H9 (cell line): Measurements from ENCODE around the gene EHD1. TPM values are rescaled to one million over a fixed set of nuclear protein-coding genes. Genes with fewer than 3 reads are reported as not detected.

Source experiments
- DNase-seq: peaks from one replicate; pipeline ENCODE4 v3.0.0-alpha.2; 2017
- H2AFZ ChIP-seq: one replicate; pipeline ENCODE4 v1.6.1; 2013; ENCODE audit warnings: mild to moderate bottlenecking, low read length, control low read depth, moderate library complexity
- H2AK5ac ChIP-seq: 2 replicates; pipeline ENCODE4 v1.6.1; 2013; ENCODE audit warnings: low read length, control low read depth, mixed read lengths; ENCODE audit not compliant: insufficient read length
- H2BK120ac ChIP-seq: one replicate; pipeline ENCODE4 v1.6.1; 2013; ENCODE audit warnings: low read depth, mild to moderate bottlenecking, low read length, control low read depth, inconsistent platforms; ENCODE audit not compliant: poor library complexity, severe bottlenecking
- H2BK12ac ChIP-seq: 2 replicates; pipeline ENCODE4 v1.6.1; 2013; ENCODE audit warnings: low read length, control low read depth, mixed read lengths, low read depth; ENCODE audit not compliant: insufficient read length
- H2BK15ac ChIP-seq: 2 replicates; pipeline ENCODE4 v1.6.1; 2013; ENCODE audit warnings: low read depth, low read length, control low read depth
- H2BK20ac ChIP-seq: one replicate; pipeline ENCODE4 v1.6.1; 2013; ENCODE audit warnings: low read depth, mild to moderate bottlenecking, low read length, control low read depth, inconsistent platforms; ENCODE audit not compliant: poor library complexity, severe bottlenecking
- H2BK5ac ChIP-seq: 2 replicates; pipeline ENCODE4 v1.6.1; 2013; ENCODE audit warnings: low read length, control low read depth, mixed read lengths; ENCODE audit not compliant: insufficient read length
- H3K14ac ChIP-seq: 2 replicates; pipeline ENCODE4 v1.6.1; 2013; ENCODE audit warnings: low read length, control low read depth; ENCODE audit not compliant: insufficient read depth
- H3K18ac ChIP-seq: 2 replicates; pipeline ENCODE4 v1.6.1; 2013; ENCODE audit warnings: low read depth, mild to moderate bottlenecking, mixed read lengths, low read length, control low read depth; ENCODE audit not compliant: insufficient read length
- H3K23ac ChIP-seq: 2 replicates; pipeline ENCODE4 v1.6.1; 2013; ENCODE audit warnings: low read length, control low read depth, mixed read lengths, low read depth; ENCODE audit not compliant: insufficient read length
- H3K23me2 ChIP-seq: 2 replicates; pipeline ENCODE4 v1.6.1; 2013; ENCODE audit warnings: low read depth, mild to moderate bottlenecking, mixed read lengths, low read length, control low read depth; ENCODE audit not compliant: insufficient read length, poor library complexity, severe bottlenecking
- H3K27ac ChIP-seq: 2 replicates; pipeline ENCODE4 v1.5.1; 2013; ENCODE audit warnings: low read length, control low read depth, mixed read lengths, low read depth; ENCODE audit not compliant: insufficient read length
- H3K27me3 ChIP-seq: 2 replicates; pipeline ENCODE4 v1.6.1; 2013; ENCODE audit warnings: low read length, control low read depth, inconsistent platforms; ENCODE audit not compliant: insufficient read depth
- H3K4ac ChIP-seq: 2 replicates; pipeline ENCODE4 v1.6.1; 2013; ENCODE audit warnings: low read depth, mild to moderate bottlenecking, control low read depth, inconsistent platforms, low read length, moderate library complexity
- H3K4me1 ChIP-seq: 2 replicates; pipeline ENCODE4 v1.6.1; 2013; ENCODE audit warnings: low read length, control low read depth, inconsistent platforms; ENCODE audit not compliant: insufficient read depth
- H3K4me2 ChIP-seq: 2 replicates; pipeline ENCODE4 v1.6.1; 2013; ENCODE audit warnings: low read length, control low read depth, mixed read lengths; ENCODE audit not compliant: insufficient read length, insufficient read depth
- H3K56ac ChIP-seq: 2 replicates; pipeline ENCODE4 v1.6.1; 2013; ENCODE audit warnings: low read depth, mild to moderate bottlenecking, mixed read lengths, low read length, control low read depth; ENCODE audit not compliant: insufficient read length
- H3K79me1 ChIP-seq: 2 replicates; pipeline ENCODE4 v1.6.1; 2013; ENCODE audit warnings: low read depth, mild to moderate bottlenecking, moderate library complexity, low read length, control low read depth, inconsistent platforms; ENCODE audit not compliant: insufficient read depth, poor library complexity, severe bottlenecking
- H3K79me2 ChIP-seq: 2 replicates; pipeline ENCODE4 v1.6.1; 2013; ENCODE audit warnings: low read length, control low read depth, inconsistent platforms; ENCODE audit not compliant: insufficient read depth
- H3K9ac ChIP-seq: 2 replicates; pipeline ENCODE4 v1.6.1; 2013; ENCODE audit warnings: low read length, control low read depth, mixed read lengths; ENCODE audit not compliant: insufficient read length; ENCODE audit errors: extremely low read depth
- H3K9me3 ChIP-seq: one replicate; pipeline ENCODE4 v1.6.1; 2013; ENCODE audit warnings: low read depth, low read length, inconsistent platforms; ENCODE audit not compliant: control insufficient read depth
- H3T11ph ChIP-seq: one replicate; pipeline ENCODE4 v1.6.1; 2013; ENCODE audit warnings: mild to moderate bottlenecking, low read length, control low read depth, inconsistent platforms
- H4K20me1 ChIP-seq: one replicate; pipeline ENCODE4 v1.6.1; 2013; ENCODE audit not compliant: control insufficient read depth, insufficient read length, insufficient read depth
- H4K5ac ChIP-seq: 2 replicates; pipeline ENCODE4 v1.6.1; 2013; ENCODE audit warnings: low read depth, mild to moderate bottlenecking, mixed read lengths, low read length, control low read depth; ENCODE audit not compliant: insufficient read length
- H4K8ac ChIP-seq: replicated peaks from 2 replicates; pipeline ENCODE4 v1.6.1; 2013; ENCODE audit warnings: low read length, control low read depth, mixed read lengths, low read depth; ENCODE audit not compliant: insufficient read length
- H4K91ac ChIP-seq: 2 replicates; pipeline ENCODE4 v1.6.1; 2013; ENCODE audit warnings: low read depth, mild to moderate bottlenecking, moderate library complexity, mixed read lengths, low read length, control low read depth; ENCODE audit not compliant: insufficient read length
- H3K27ac Mint-ChIP-seq, 3 experiments: 2 replicates in 2 of 3; 3 replicates in 1 of 3; pipeline ENCODE4 v1.8.0; 2020 to 2021; ENCODE audit warnings: mixed read lengths in 3 of 3, mild to moderate bottlenecking in 1 of 3, moderate library complexity in 1 of 3
- H3K27me3 Mint-ChIP-seq: 2 replicates; pipeline ENCODE4 v1.8.0; 2021; ENCODE audit warnings: low read depth, mild to moderate bottlenecking, moderate library complexity, mixed read lengths
- H3K36me3 Mint-ChIP-seq, 3 experiments: 2 replicates in 2 of 3; 3 replicates in 1 of 3; pipeline ENCODE4 v1.8.0; 2020 to 2021; ENCODE audit warnings: low read depth in 3 of 3, mixed read lengths in 3 of 3; ENCODE audit not compliant: insufficient read depth in 1 of 3
- H3K4me1 Mint-ChIP-seq, 2 experiments: 2 replicates each; pipeline ENCODE4 v1.8.0; 2020; ENCODE audit warnings: mixed read lengths in 2 of 2
- H3K4me3 Mint-ChIP-seq, 2 experiments: 2 replicates in 1 of 2; 3 replicates in 1 of 2; pipeline ENCODE4 v1.8.0; 2020 to 2021; ENCODE audit warnings: mild to moderate bottlenecking in 2 of 2, mixed read lengths in 2 of 2, moderate library complexity in 1 of 2
- H3K9me3 Mint-ChIP-seq, 2 experiments: 2 replicates in 1 of 2; 3 replicates in 1 of 2; pipeline ENCODE4 v1.8.0; 2020; ENCODE audit warnings: mild to moderate bottlenecking in 2 of 2, mixed read lengths in 2 of 2, moderate library complexity in 1 of 2
- CTCF ChIP-seq: fragments of 200-600 bp; sonication (generic); conservative IDR thresholded peaks from 3 replicates; pipeline ENCODE4 v1.8.0; 2021; ENCODE audit warnings: antibody characterized with exemption, mild to moderate bottlenecking
- WGBS: extraction: QIAGEN DNeasy Blood & Tissue Kit; methylation state at CpG from one replicate; pipeline ENCODE4 v1.1.7; 2013; ENCODE audit warnings: missing lambda C conversion rate, low lambda C conversion rate, mixed read lengths; ENCODE audit not compliant: insufficient read length; ENCODE audit errors: extremely low coverage; 5-methylcytosine and 5-hydroxymethylcytosine counted together
- total RNA-seq: library from RNA; stranded (reverse); gene quantifications from 2 replicates; pipeline ENCODE4 v1.2.1, GENCODE V29; 2021

The EHD1 gene
- total RNA-seq, 1 experiment from 2014 or later = 31.0 TPM

GRCh38 chr11:64832467-64833197 is 45.8 kb downstream of the EHD1 start:
- Histone ChIP-seq H3K79me1 (no peaks in the 10 kb centered on the region), H2AK5ac (no peak overlapping the region), H3K4me1 (no peaks in the 10 kb centered on the region), H2BK15ac (no peak overlapping the region), H3K27me3 (no peaks in the 10 kb centered on the region), H3K9me3 (no peaks in the 10 kb centered on the region), H3K27ac (no peak overlapping the region), H3K18ac (no peak overlapping the region), H3K23ac (no peak overlapping the region), H2BK12ac (no peak overlapping the region), H4K5ac (no peak overlapping the region), H3K9ac (no peak overlapping the region), H3K4me2 (no peak overlapping the region), H3K79me2 (no peaks in the 10 kb centered on the region), H3T11ph (no peak overlapping the region), H2BK120ac (no peak overlapping the region), H3K56ac (no peak overlapping the region), H2BK20ac (no peak overlapping the region), H3K14ac (no peak overlapping the region), H4K91ac (no peak overlapping the region), H2BK5ac (no peak overlapping the region), H3K23me2 (no peaks in the 10 kb centered on the region), H4K20me1 (no peaks in the 10 kb centered on the region), H3K4ac (no peak overlapping the region), H4K8ac (no peak overlapping the region), H2AFZ (no peak overlapping the region)
- peaks cover 0 to 39% (median 20%) of the 10 kb centered on the region in 3 experiments; a peak in 4 of 7 replicates for H3K36me3 Mint-ChIP-seq
- H3K27ac Mint-ChIP-seq = no peak overlapping the region
- H3K27me3 Mint-ChIP-seq = no peaks in the 10 kb centered on the region
- H3K4me1 Mint-ChIP-seq = no peaks in the 10 kb centered on the region
- DNase-seq = no peak
- WGBS = no CpG with 5 or more reads among the region's 21 CpGs
- no peak for TF ChIP-seq CTCF
- no peaks in the 10 kb centered on the region for H3K9me3 Mint-ChIP-seq
- no peak overlapping the region for H3K4me3 Mint-ChIP-seq
